Adrenal gland (tissue), 12 donors: ENCODE measurements around the gene NUP43. TPM values are rescaled to one million over a fixed set of nuclear protein-coding genes. Genes with fewer than 3 reads are reported as not detected.
"Not testable (repeated sequence)": the region's sequence is repeated elsewhere in the genome, so short reads cannot be mapped to it uniquely, and the experiment has no call there.

Experiments
- DNase-seq, 7 donors: peaks; one replicate each; pipeline ENCODE4 v3.0.0-alpha.2; 2019 to 2020
- H3K27ac ChIP-seq, 5 donors: fragments of 200-600 bp; sonication (generic) in 4 of 5; 1 replicate in 3 of 5; 2 replicates in 2 of 5; pipeline versions ENCODE4 v1.5.1 to v1.8.0; 2016 to 2020; ENCODE audit warnings: mild to moderate bottlenecking in 1 of 5
- H3K27me3 ChIP-seq: fragments of 200-600 bp; 2 replicates; pipeline ENCODE4 v1.8.0; 2021
- H3K36me3 ChIP-seq, 2 donors: fragments of 200-600 bp; replicated peaks in 1 of 2; 1 replicate in 1 of 2; 2 replicates in 1 of 2; pipeline versions ENCODE4 v1.5.1 to v1.8.0; 2018 to 2022
- H3K4me1 ChIP-seq, 2 donors: fragments of 200-600 bp; replicated peaks in 1 of 2; 1 replicate in 1 of 2; 2 replicates in 1 of 2; pipeline versions ENCODE4 v1.5.1 to v1.8.0; 2018 to 2021
- H3K4me3 ChIP-seq, 4 donors: fragments of 200-600 bp; sonication (generic) in 3 of 4; one replicate each; pipeline ENCODE4 v1.5.1; 2016 to 2018
- H3K9me3 ChIP-seq, 3 donors: fragments of 200-600 bp; sonication (generic) in 1 of 3; replicated peaks in 1 of 3; 1 replicate in 2 of 3; 2 replicates in 1 of 3; pipeline versions ENCODE4 v1.5.1 to v1.8.0; 2016 to 2021
- CTCF ChIP-seq, 6 experiments: fragments of 450-650 bp in 4 of 6; fragments of 200-600 bp in 2 of 6; sonication (generic) in 1 of 6; IDR thresholded peaks; 1 replicate in 5 of 6; 2 replicates in 1 of 6; pipeline versions ENCODE4 v1.5.1 to v1.8.0; 2016 to 2021; ENCODE audit warnings: antibody characterized with exemption in 6 of 6, mild to moderate bottlenecking in 2 of 6, moderate library complexity in 1 of 6
- POLR2A ChIP-seq, 2 donors: fragments of 450-650 bp; IDR thresholded peaks; one replicate each; pipeline ENCODE4 v1.6.1; 2017; ENCODE audit warnings: antibody characterized with exemption in 2 of 2, mild to moderate bottlenecking in 2 of 2, moderate library complexity in 1 of 2
- WGBS, 4 donors: extraction: QIAGEN DNeasy Blood & Tissue Kit in 2 of 4; methylation state at CpG; one replicate each; pipeline versions ENCODE4 v1.1.5 to v1.1.7; 2013 to 2017; 5-methylcytosine and 5-hydroxymethylcytosine counted together
- intact Hi-C, 2 donors: fragments of 100-400 bp; cut with DNase I; formaldehyde crosslinking; loops; one replicate each; pipeline versions ENCODE4 v1.14.1 to v1.15.0; 2022 to 2023
- polyA plus RNA-seq, 3 donors: library from polyadenylated mRNA; stranded (reverse); fragments of 200-250 nt in 2 of 3; fragments of 350-450 nt in 1 of 3; fragmentation: Illumina TruSeq in 1 of 3; extraction: RNeasy Lipid Tissue Mini Kit (QIAGEN cat#74804) in 1 of 3; gene quantifications; one replicate each; pipeline ENCODE4 v1.2.3, GENCODE V29; 2013 to 2014
- total RNA-seq, 9 donors: library from RNA; depleted of rRNA in 4 of 9; stranded (reverse); fragments of >200 nt in 4 of 9; fragments of 120-200 nt in 1 of 9; fragmentation: NEBNext Ultra II Directional in 1 of 9; extraction: Animal tissue kit (Norgen Biotek cat#: 25700) in 1 of 9; gene quantifications; one replicate each; pipeline versions ENCODE4 v1.1.0 to v1.2.4, GENCODE V29; 2013 to 2023
- donor health status: healthy with polysubstance abuse.
- donor health status: Bipolar disorder and iron deficiency.
- donor health status: DM: yes; HTN: yes; CAD: no.
- donor health status: DM: no; HTN: no; CAD: no.
- donor health status: DM: no; HTN: no; CAD: no.
- donor health status: DM: yes; HTN: yes; CAD: no.

Gene NUP43
- total and polyA plus RNA-seq, 12 donors: 6.2 to 36.2 (median 23.5) TPM

GRCh38 chr6:149752600-149753373 is 6.5 kb upstream of the NUP43 start:
- DNase-seq: no peak
- H3K27me3 ChIP-seq: no peaks in the 10 kb centered on the region
- H3K4me1 ChIP-seq: peaks cover 9 to 24% of the 10 kb centered on the region in 2 donors
- no peak overlapping the region for H3K4me3 ChIP-seq
- TF ChIP-seq CTCF (IDR thresholded peaks at IDR 0.05): no peak
- no peak for TF ChIP-seq POLR2A (IDR thresholded peaks at IDR 0.05)
- H3K9me3 ChIP-seq: no peaks in the 10 kb centered on the region
- intact Hi-C loops: no loop called here
- H3K36me3 ChIP-seq: no peaks in the 10 kb centered on the region
- no peak overlapping the region for H3K27ac ChIP-seq
- 60 to 72% (median 66%) methylated on average over 4 of the region's 4 CpGs for WGBS, 4 donors

GRCh38 chr6:149751920-149752319 is 5.6 kb upstream of the NUP43 start:
- H3K27ac ChIP-seq, H3K36me3 ChIP-seq, H3K9me3 ChIP-seq, DNase-seq, H3K4me3 ChIP-seq, H3K27me3 ChIP-seq, intact Hi-C loops: not testable (repeated sequence)
- 94 to 100% (median 97%) methylated on average over 5 of the region's 5 CpGs for WGBS, 4 donors
- peaks cover 9 to 24% of the 10 kb centered on the region in 2 donors for H3K4me1 ChIP-seq

- no peaks in the 10 kb centered on the region for H3K27me3 ChIP-seq
- no peaks in the 10 kb centered on the region for H3K9me3 ChIP-seq
- DNase-seq: no peak
- 80 to 95% (median 89%) methylated on average over 8 of the region's 8 CpGs for WGBS, 4 donors
- TF ChIP-seq CTCF (IDR thresholded peaks at IDR 0.05) (no peak), POLR2A (IDR thresholded peaks at IDR 0.05) (no peak)
- peaks cover 15 to 24% of the 10 kb centered on the region in 2 donors for H3K4me1 ChIP-seq
- intact Hi-C loops: no loop called here
- no peaks in the 10 kb centered on the region for H3K36me3 ChIP-seq
- H3K27ac ChIP-seq: no peak overlapping the region
- H3K4me3 ChIP-seq: no peak overlapping the region
These were observed 4.9 kb upstream of the NUP43 start for GRCh38 chr6:149751239-149751638.

- intact Hi-C loops: no loop called here
- DNase-seq: peak; percentile 35 to 69 (median 56)
- H3K9me3 ChIP-seq: no peaks in the 10 kb centered on the region
- peak overlapping the region; percentile 43 to 95 (median 89) for H3K27ac ChIP-seq
- no peaks in the 10 kb centered on the region for H3K36me3 ChIP-seq
- WGBS, 4 donors: 0 to 1% (median 0%) methylated on average over 17 to 25 of the region's 25 CpGs
- H3K4me3 ChIP-seq: peak overlapping the region; percentile 58 to 90 (median 86)
- H3K27me3 ChIP-seq: no peaks in the 10 kb centered on the region
- peaks cover 15 to 32% of the 10 kb centered on the region in 2 donors for H3K4me1 ChIP-seq
- TF ChIP-seq CTCF (IDR thresholded peaks at IDR 0.05): no peak
- TF ChIP-seq POLR2A (IDR thresholded peaks at IDR 0.05): no peak
These were observed 3.8 kb upstream of the NUP43 start for GRCh38 chr6:149750136-149750609.
